Measurements from ENCODE around the gene CLDN22. TPM values are rescaled to one million over a fixed set of nuclear protein-coding genes. Genes with fewer than 3 reads are reported as not detected.

Gene CLDN22
- total and polyA plus RNA-seq, 2 donors = 0.09 TPM; not detected in 1

- Histone ChIP-seq H3K4me1 (ENCODE audit: control insufficient read depth in 2 of 2, insufficient read depth in 2 of 2, low read length in 2 of 2) (no peaks in the 10 kb centered on the region), H3K27ac (ENCODE audit: low read depth in 1 of 2, low read length in 1 of 2) (no peak overlapping the region), H3K27me3 (ENCODE audit: control insufficient read depth in 2 of 2, insufficient read depth in 1 of 2, low read length in 1 of 2) (no peaks in the 10 kb centered on the region), H3K4me3 (ENCODE audit: low read length in 2 of 2) (no peak overlapping the region), H3K36me3 (ENCODE audit: control insufficient read depth in 2 of 2, insufficient read depth in 2 of 2, low read length in 1 of 2) (no peaks in the 10 kb centered on the region), H3K9me3 (ENCODE audit: control insufficient read depth in 2 of 2, insufficient read depth in 1 of 2, low read length in 1 of 2) (no peaks in the 10 kb centered on the region)
- DNase-seq (ENCODE audit: low read depth in 6 of 9, low spot score in 9 of 9) = no peak
- WGBS = 94% methylated on average over 13 of the region's 13 CpGs
Measured at GRCh38 chr4:183358215-183358755, 38.2 kb upstream of the CLDN22 start.

DNA sequence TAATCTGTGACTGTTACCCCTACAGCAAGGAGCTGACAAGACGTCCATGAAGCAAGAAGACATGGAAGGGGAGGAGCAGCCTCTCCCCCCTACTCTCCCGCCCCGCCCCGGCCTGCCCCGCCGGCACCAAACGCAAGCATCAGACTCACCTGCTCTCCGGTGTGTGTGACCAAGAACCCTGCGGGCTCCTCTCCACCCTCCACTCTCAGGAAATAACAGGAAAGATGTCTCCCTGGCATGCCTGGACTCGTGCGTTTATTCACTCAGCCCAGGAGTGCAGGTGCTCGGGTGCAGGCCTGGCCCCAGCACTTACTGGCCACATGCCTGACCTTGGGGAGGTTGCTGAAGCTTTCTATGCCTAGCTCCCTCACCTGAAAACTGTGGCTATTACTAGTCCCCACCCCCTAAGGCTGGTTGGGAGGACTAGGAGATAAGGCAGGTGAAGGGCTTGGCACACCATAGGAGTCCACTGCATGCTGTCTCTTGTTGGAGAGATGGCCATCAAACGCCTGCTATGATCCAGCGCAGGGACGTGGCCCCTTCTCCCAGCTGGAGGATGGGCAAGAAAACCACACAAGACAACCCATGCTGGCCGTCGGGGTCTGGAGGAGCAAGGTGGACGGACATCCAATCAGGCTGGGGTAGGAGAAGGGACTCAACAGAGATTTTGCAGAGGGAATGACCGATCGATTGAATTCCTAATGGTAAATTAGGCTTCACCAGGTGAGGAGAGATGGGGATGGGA is 37.0 kb upstream of the CLDN22 start:
- no peaks in the 10 kb centered on the region for H3K9me3 ChIP-seq (ENCODE audit: control insufficient read depth in 2 of 2, insufficient read depth in 1 of 2, low read length in 1 of 2)
- no peak overlapping the region for H3K4me3 ChIP-seq (ENCODE audit: low read length in 2 of 2)
- H3K4me1 ChIP-seq (ENCODE audit: control insufficient read depth in 2 of 2, insufficient read depth in 2 of 2, low read length in 2 of 2) = no peaks in the 10 kb centered on the region
- H3K36me3 ChIP-seq (ENCODE audit: control insufficient read depth in 2 of 2, insufficient read depth in 2 of 2, low read length in 1 of 2) = no peaks in the 10 kb centered on the region
- no peak for DNase-seq (ENCODE audit: low read depth in 6 of 9, low spot score in 9 of 9)
- 90% methylated on average over 20 of the region's 20 CpGs for WGBS
- no peaks in the 10 kb centered on the region for H3K27me3 ChIP-seq (ENCODE audit: control insufficient read depth in 2 of 2, insufficient read depth in 1 of 2, low read length in 1 of 2)
- no peak overlapping the region for H3K27ac ChIP-seq (ENCODE audit: low read depth in 1 of 2, low read length in 1 of 2)

- Histone ChIP-seq H3K27ac (ENCODE audit: low read depth in 1 of 2, low read length in 1 of 2) (no peak overlapping the region), H3K27me3 (ENCODE audit: control insufficient read depth in 2 of 2, insufficient read depth in 1 of 2, low read length in 1 of 2) (no peaks in the 10 kb centered on the region), H3K4me1 (ENCODE audit: control insufficient read depth in 2 of 2, insufficient read depth in 2 of 2, low read length in 2 of 2) (no peaks in the 10 kb centered on the region), H3K36me3 (ENCODE audit: control insufficient read depth in 2 of 2, insufficient read depth in 2 of 2, low read length in 1 of 2) (no peaks in the 10 kb centered on the region), H3K9me3 (ENCODE audit: control insufficient read depth in 2 of 2, insufficient read depth in 1 of 2, low read length in 1 of 2) (no peaks in the 10 kb centered on the region), H3K4me3 (ENCODE audit: low read length in 2 of 2) (no peak overlapping the region)
- WGBS = 94% methylated on average over 20 of the region's 20 CpGs
- DNase-seq (ENCODE audit: low read depth in 6 of 9, low spot score in 9 of 9) = no peak
Measured at GRCh38 chr4:183356173-183356830, 36.2 kb upstream of the CLDN22 start.

DNA sequence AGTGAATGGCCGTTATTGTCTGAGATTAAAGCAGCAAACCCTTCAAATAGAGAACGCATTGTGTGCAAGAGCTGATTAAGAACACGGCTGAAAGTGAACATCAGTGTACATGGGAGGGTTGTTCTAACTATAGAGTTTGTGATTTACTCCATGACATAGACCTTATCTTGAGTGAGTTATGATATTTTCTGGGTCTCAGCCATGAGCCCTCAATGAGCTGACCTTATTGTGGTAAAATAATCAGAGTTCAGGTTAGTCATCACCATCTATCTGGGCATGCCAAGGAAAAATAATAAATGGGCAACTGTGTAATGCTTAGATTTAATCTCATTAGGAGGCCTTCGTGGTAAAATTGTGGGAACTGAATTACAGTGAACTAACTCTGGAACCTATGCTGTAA is 35.3 kb upstream of the CLDN22 start:
- H3K4me3 ChIP-seq (ENCODE audit: low read length in 2 of 2) = no peak overlapping the region
- 93% methylated on average over 4 of the region's 4 CpGs for WGBS
- no peaks in the 10 kb centered on the region for H3K27me3 ChIP-seq (ENCODE audit: control insufficient read depth in 2 of 2, insufficient read depth in 1 of 2, low read length in 1 of 2)
- no peaks in the 10 kb centered on the region for H3K36me3 ChIP-seq (ENCODE audit: control insufficient read depth in 2 of 2, insufficient read depth in 2 of 2, low read length in 1 of 2)
- no peaks in the 10 kb centered on the region for H3K4me1 ChIP-seq (ENCODE audit: control insufficient read depth in 2 of 2, insufficient read depth in 2 of 2, low read length in 2 of 2)
- no peak overlapping the region for H3K27ac ChIP-seq (ENCODE audit: low read depth in 1 of 2, low read length in 1 of 2)
- H3K9me3 ChIP-seq (ENCODE audit: control insufficient read depth in 2 of 2, insufficient read depth in 1 of 2, low read length in 1 of 2) = no peaks in the 10 kb centered on the region
- DNase-seq (ENCODE audit: low read depth in 6 of 9, low spot score in 9 of 9) = no peak

GRCh38 chr4:183354219-183354618 is 34.1 kb upstream of the CLDN22 start:
- DNase-seq (ENCODE audit: low read depth in 6 of 9, low spot score in 9 of 9) = no peak
- H3K27ac ChIP-seq (ENCODE audit: low read depth in 1 of 2, low read length in 1 of 2) = no peak overlapping the region
- WGBS = 94% methylated on average over 9 of the region's 9 CpGs
- no peaks in the 10 kb centered on the region for H3K4me1 ChIP-seq (ENCODE audit: control insufficient read depth in 2 of 2, insufficient read depth in 2 of 2, low read length in 2 of 2)
- H3K36me3 ChIP-seq (ENCODE audit: control insufficient read depth in 2 of 2, insufficient read depth in 2 of 2, low read length in 1 of 2) = no peaks in the 10 kb centered on the region
- no peak overlapping the region for H3K4me3 ChIP-seq (ENCODE audit: low read length in 2 of 2)
- H3K9me3 ChIP-seq (ENCODE audit: control insufficient read depth in 2 of 2, insufficient read depth in 1 of 2, low read length in 1 of 2) = no peaks in the 10 kb centered on the region
- H3K27me3 ChIP-seq (ENCODE audit: control insufficient read depth in 2 of 2, insufficient read depth in 1 of 2, low read length in 1 of 2) = no peaks in the 10 kb centered on the region

GRCh38 chr4:183353557-183353956 is 33.5 kb upstream of the CLDN22 start:
- WGBS = 88% methylated on average over 8 of the region's 8 CpGs
- Histone ChIP-seq H3K36me3 (ENCODE audit: control insufficient read depth in 2 of 2, insufficient read depth in 2 of 2, low read length in 1 of 2) (no peaks in the 10 kb centered on the region), H3K4me1 (ENCODE audit: control insufficient read depth in 2 of 2, insufficient read depth in 2 of 2, low read length in 2 of 2) (no peaks in the 10 kb centered on the region), H3K27ac (ENCODE audit: low read depth in 1 of 2, low read length in 1 of 2) (no peak overlapping the region), H3K9me3 (ENCODE audit: control insufficient read depth in 2 of 2, insufficient read depth in 1 of 2, low read length in 1 of 2) (no peaks in the 10 kb centered on the region), H3K4me3 (ENCODE audit: low read length in 2 of 2) (no peak overlapping the region), H3K27me3 (ENCODE audit: control insufficient read depth in 2 of 2, insufficient read depth in 1 of 2, low read length in 1 of 2) (no peaks in the 10 kb centered on the region)
- no peak for DNase-seq (ENCODE audit: low read depth in 6 of 9, low spot score in 9 of 9)

GRCh38 chr4:183352546-183352945 is 32.5 kb upstream of the CLDN22 start:
- 96% methylated on average over 5 of the region's 5 CpGs for WGBS
- Histone ChIP-seq H3K4me1 (ENCODE audit: control insufficient read depth in 2 of 2, insufficient read depth in 2 of 2, low read length in 2 of 2) (no peaks in the 10 kb centered on the region), H3K27ac (ENCODE audit: low read depth in 1 of 2, low read length in 1 of 2) (no peak overlapping the region), H3K9me3 (ENCODE audit: control insufficient read depth in 2 of 2, insufficient read depth in 1 of 2, low read length in 1 of 2) (no peaks in the 10 kb centered on the region), H3K27me3 (ENCODE audit: control insufficient read depth in 2 of 2, insufficient read depth in 1 of 2, low read length in 1 of 2) (no peaks in the 10 kb centered on the region), H3K4me3 (ENCODE audit: low read length in 2 of 2) (no peak overlapping the region), H3K36me3 (ENCODE audit: control insufficient read depth in 2 of 2, insufficient read depth in 2 of 2, low read length in 1 of 2) (no peaks in the 10 kb centered on the region)
- DNase-seq (ENCODE audit: low read depth in 6 of 9, low spot score in 9 of 9) = no peak

DNA sequence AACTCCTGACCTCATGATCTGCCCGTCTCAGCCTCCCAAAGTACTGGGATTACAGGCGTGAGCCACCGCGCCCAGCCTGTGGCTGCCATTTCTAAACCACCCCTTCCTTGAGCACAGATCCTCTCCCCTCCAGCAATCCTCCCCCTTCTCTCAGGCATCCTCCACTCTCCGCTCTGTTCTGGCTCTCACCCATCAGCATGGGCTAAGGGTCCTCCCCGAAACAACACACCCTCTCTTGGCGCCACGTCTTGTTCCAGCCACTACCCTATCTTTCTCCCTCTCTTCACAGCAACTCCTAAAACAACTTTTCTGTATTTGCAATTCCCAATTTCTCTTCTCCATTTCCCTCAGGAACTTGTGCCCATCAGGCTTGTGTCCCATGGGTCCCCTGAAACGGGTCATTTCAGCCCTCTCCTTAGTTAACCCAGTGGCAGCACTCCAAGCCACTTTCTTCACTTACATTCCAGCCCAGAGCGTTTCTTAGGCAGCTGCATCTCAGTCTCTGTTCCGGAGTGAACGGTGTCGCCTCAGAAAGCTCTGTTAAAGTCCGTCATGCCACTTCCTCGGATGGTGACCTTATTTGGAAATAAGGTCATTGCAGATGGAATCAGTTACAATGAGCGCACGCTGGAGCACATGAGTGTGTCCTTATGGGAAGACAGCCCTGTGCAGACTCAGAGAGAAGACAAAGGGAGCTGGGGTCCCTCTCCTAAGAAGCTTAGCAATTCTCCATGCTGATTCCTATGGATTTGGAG is 30.4 kb upstream of the CLDN22 start:
- H3K36me3 ChIP-seq (ENCODE audit: control insufficient read depth in 2 of 2, insufficient read depth in 2 of 2, low read length in 1 of 2) = no peaks in the 10 kb centered on the region
- no peaks in the 10 kb centered on the region for H3K4me1 ChIP-seq (ENCODE audit: control insufficient read depth in 2 of 2, insufficient read depth in 2 of 2, low read length in 2 of 2)
- no peak for DNase-seq (ENCODE audit: low read depth in 6 of 9, low spot score in 9 of 9)
- H3K9me3 ChIP-seq (ENCODE audit: control insufficient read depth in 2 of 2, insufficient read depth in 1 of 2, low read length in 1 of 2) = no peaks in the 10 kb centered on the region
- H3K4me3 ChIP-seq (ENCODE audit: low read length in 2 of 2) = no peak overlapping the region
- H3K27ac ChIP-seq (ENCODE audit: low read depth in 1 of 2, low read length in 1 of 2) = no peak overlapping the region
- WGBS = 95% methylated on average over 17 of the region's 17 CpGs
- H3K27me3 ChIP-seq (ENCODE audit: control insufficient read depth in 2 of 2, insufficient read depth in 1 of 2, low read length in 1 of 2) = no peaks in the 10 kb centered on the region

GRCh38 chr4:183349673-183350072 is 29.6 kb upstream of the CLDN22 start:
- H3K4me3 ChIP-seq (ENCODE audit: low read length in 2 of 2) = no peak overlapping the region
- H3K36me3 ChIP-seq (ENCODE audit: control insufficient read depth in 2 of 2, insufficient read depth in 2 of 2, low read length in 1 of 2) = no peaks in the 10 kb centered on the region
- no peaks in the 10 kb centered on the region for H3K4me1 ChIP-seq (ENCODE audit: control insufficient read depth in 2 of 2, insufficient read depth in 2 of 2, low read length in 2 of 2)
- WGBS = 96% methylated on average over 9 of the region's 9 CpGs
- DNase-seq (ENCODE audit: low read depth in 6 of 9, low spot score in 9 of 9) = no peak
- H3K27ac ChIP-seq (ENCODE audit: low read depth in 1 of 2, low read length in 1 of 2) = no peak overlapping the region
- no peaks in the 10 kb centered on the region for H3K9me3 ChIP-seq (ENCODE audit: control insufficient read depth in 2 of 2, insufficient read depth in 1 of 2, low read length in 1 of 2)
- no peaks in the 10 kb centered on the region for H3K27me3 ChIP-seq (ENCODE audit: control insufficient read depth in 2 of 2, insufficient read depth in 1 of 2, low read length in 1 of 2)

Data from thymus (tissue), 11 donors.